Measurements from ENCODE around the gene ANKRD34C. TPM values are rescaled to one million over a fixed set of nuclear protein-coding genes. Genes with fewer than 3 reads are reported as not detected.

ANKRD34C gene
- total and polyA plus RNA-seq, 2 experiments from 2014 or later, result not detected

- H3K4me3 ChIP-seq, result no peak overlapping the region
- DNase-seq (ENCODE audit: low spot score) (no peak), ATAC-seq (no peak)
- no peaks in the 10 kb centered on the region for H3K9me3 Mint-ChIP-seq
- H3K79me2 ChIP-seq (replicated peaks; ENCODE audit: insufficient read depth), result no peaks in the 10 kb centered on the region
- peaks cover 5% of the 10 kb centered on the region; the same call in 2 of the 3 replicates for H3K4me1 Mint-ChIP-seq
- H3K27ac Mint-ChIP-seq, result no peak overlapping the region
- H3K27me3 ChIP-seq (ENCODE audit: insufficient read depth), result no peaks in the 10 kb centered on the region
- peaks cover 3% of the 10 kb centered on the region; the same call in 1 of the 2 replicates for H3K9me2 ChIP-seq (ENCODE audit: insufficient read depth)
- H3K4me1 ChIP-seq (ENCODE audit: insufficient read depth), result peaks cover 9% of the 10 kb centered on the region
- H3K4me3 Mint-ChIP-seq, result no peak overlapping the region
- H3K4me2 ChIP-seq, result no peak overlapping the region
- no peaks in the 10 kb centered on the region for H4K20me1 ChIP-seq (replicated peaks; ENCODE audit: insufficient read depth)
- no peaks in the 10 kb centered on the region for H3F3A ChIP-seq (replicated peaks; ENCODE audit: low read depth)
- H3K36me3 ChIP-seq (ENCODE audit: insufficient read depth), result no peaks in the 10 kb centered on the region; the same call in 1 of the 2 replicates
- peaks cover 4% of the 10 kb centered on the region for H3K27me3 Mint-ChIP-seq (ENCODE audit: insufficient read depth, low read depth, poor library complexity)
- no peak overlapping the region for H3K27ac ChIP-seq (ENCODE audit: low read depth)
- no peaks in the 10 kb centered on the region for H3K36me3 Mint-ChIP-seq (ENCODE audit: low read depth)
- TF ChIP-seq JUNB (IDR thresholded peaks at IDR 0.05; ENCODE audit: unreplicated experiment), result no peak
- TF ChIP-seq REST (IDR thresholded peaks at IDR 0.05; ENCODE audit: unreplicated experiment), result no peak
- no peak for TF ChIP-seq CREB1 (CRISPR knock-in tag; IDR thresholded peaks at IDR 0.05; ENCODE audit: low read depth)
- no peak for TF ChIP-seq NANOG (IDR thresholded peaks at IDR 0.05; ENCODE audit: borderline replicate concordance)
- TF ChIP-seq ZNF114 (CRISPR knock-in tag; IDR thresholded peaks at IDR 0.05), result no peak
- TF ChIP-seq EZH2 (IDR thresholded peaks at IDR 0.05; ENCODE audit: low read depth, unreplicated experiment), result no peak
- no peak for TF ChIP-seq STAT1 (IDR thresholded peaks at IDR 0.05; ENCODE audit: unreplicated experiment)
- TF ChIP-seq ETS1 (IDR thresholded peaks at IDR 0.05), result no peak
- no peak for TF ChIP-seq ZNF331 (CRISPR knock-in tag; IDR thresholded peaks at IDR 0.05; ENCODE audit: low read depth)
- TF ChIP-seq CTCF (conservative IDR thresholded peaks at IDR 0.05; ENCODE audit: low read depth in 2 of 2), result no peak
- no peak for TF ChIP-seq EZH2phosphoT487 (IDR thresholded peaks at IDR 0.05; ENCODE audit: unreplicated experiment)
- TF ChIP-seq POLR2AphosphoS5 (IDR thresholded peaks at IDR 0.05; ENCODE audit: low read depth), result no peak
- TF ChIP-seq ZNF462 (CRISPR knock-in tag; IDR thresholded peaks at IDR 0.05), result no peak
- no peak overlapping the region for H2AFZ ChIP-seq
Measured at GRCh38 chr15:79233236-79233635, 49.3 kb upstream of the ANKRD34C start.

All from GM23338 (cell line).